ENCODE results near the gene RAI1. TPM values are rescaled to one million over a fixed set of nuclear protein-coding genes. Genes with fewer than 3 reads are reported as not detected.

Gene RAI1
- total RNA-seq, 1 donor from 2014 or later: 5.8 TPM

GRCh38 chr17:17840751-17841591 lies 159.7 kb downstream of the RAI1 start:
- DNase-seq (ENCODE audit: low read depth in 2 of 2): peak; percentile 37 to 48

GRCh38 chr17:17841601-17842025 lies 160.4 kb downstream of the RAI1 start:
- no peak for DNase-seq (ENCODE audit: low read depth in 2 of 2)

- no peak for DNase-seq (ENCODE audit: low read depth in 2 of 2)
These were observed 161.0 kb downstream of the RAI1 start for GRCh38 chr17:17842111-17842876.

- DNase-seq (ENCODE audit: low read depth in 2 of 2): no peak
These were observed 161.8 kb downstream of the RAI1 start for GRCh38 chr17:17843096-17843495.

GRCh38 chr17:17844079-17844478 lies 162.8 kb downstream of the RAI1 start:
- no peak for DNase-seq (ENCODE audit: low read depth in 2 of 2)

GRCh38 chr17:17844500-17844899 lies 163.2 kb downstream of the RAI1 start:
- DNase-seq (ENCODE audit: low read depth in 2 of 2): no peak

GRCh38 chr17:17845046-17845775 lies 164.0 kb downstream of the RAI1 start:
- DNase-seq (ENCODE audit: low read depth in 2 of 2): no peak

- no peak for DNase-seq (ENCODE audit: low read depth in 2 of 2)
These were observed 164.7 kb downstream of the RAI1 start for GRCh38 chr17:17846003-17846402.

- no peak for DNase-seq (ENCODE audit: low read depth in 2 of 2)
These were observed 165.4 kb downstream of the RAI1 start for GRCh38 chr17:17846645-17847044.

GRCh38 chr17:17847118-17847689 lies 165.9 kb downstream of the RAI1 start:
- no peak for DNase-seq (ENCODE audit: low read depth in 2 of 2)

- no peak for DNase-seq (ENCODE audit: low read depth in 2 of 2)
These were observed 166.5 kb downstream of the RAI1 start for GRCh38 chr17:17847726-17848125.

- no peak for DNase-seq (ENCODE audit: low read depth in 2 of 2)
These were observed 167.2 kb downstream of the RAI1 start for GRCh38 chr17:17848311-17849082.

GRCh38 chr17:17849147-17849820 lies 168.0 kb downstream of the RAI1 start:
- no peak for DNase-seq (ENCODE audit: low read depth in 2 of 2)

GRCh38 chr17:17849845-17850373 lies 168.7 kb downstream of the RAI1 start:
- peak; percentile 52 to 61 for DNase-seq (ENCODE audit: low read depth in 2 of 2)

GRCh38 chr17:17851103-17852002 lies 170.1 kb downstream of the RAI1 start:
- no peak for DNase-seq (ENCODE audit: low read depth in 2 of 2)

- DNase-seq (ENCODE audit: low read depth in 2 of 2): no peak
These were observed 171.7 kb downstream of the RAI1 start for GRCh38 chr17:17852930-17853329.

- DNase-seq (ENCODE audit: low read depth in 2 of 2): no peak
These were observed 172.7 kb downstream of the RAI1 start for GRCh38 chr17:17853811-17854447.

- no peak for DNase-seq (ENCODE audit: low read depth in 2 of 2)
These were observed 174.7 kb downstream of the RAI1 start for GRCh38 chr17:17855976-17856375.

Data from lung microvascular endothelial cell (primary cell).